Endothelial cell of umbilical vein (primary cell): ENCODE results near the gene TRAPPC10.

Experiments
- POLR2A ChIP-seq: IDR thresholded peaks from 2 replicates; pipeline ENCODE4 v1.6.1; 2012; ENCODE audit warnings: low read depth, mild to moderate bottlenecking, control low read depth, low read length
- TF ChIP-seq, protein P1 (sequence below), 2 donors: IDR thresholded peaks; 1 replicate in 1 of 2; 2 replicates in 1 of 2; pipeline ENCODE4 v1.5.1; 2011; ENCODE audit warnings: low read length in 2 of 2, mild to moderate bottlenecking in 2 of 2, moderate library complexity in 2 of 2, control low read depth in 1 of 2, inconsistent platforms in 1 of 2, low read depth in 1 of 2; ENCODE audit not compliant: insufficient read depth in 1 of 2; ENCODE audit errors: extremely low read depth in 1 of 2

DNA sequence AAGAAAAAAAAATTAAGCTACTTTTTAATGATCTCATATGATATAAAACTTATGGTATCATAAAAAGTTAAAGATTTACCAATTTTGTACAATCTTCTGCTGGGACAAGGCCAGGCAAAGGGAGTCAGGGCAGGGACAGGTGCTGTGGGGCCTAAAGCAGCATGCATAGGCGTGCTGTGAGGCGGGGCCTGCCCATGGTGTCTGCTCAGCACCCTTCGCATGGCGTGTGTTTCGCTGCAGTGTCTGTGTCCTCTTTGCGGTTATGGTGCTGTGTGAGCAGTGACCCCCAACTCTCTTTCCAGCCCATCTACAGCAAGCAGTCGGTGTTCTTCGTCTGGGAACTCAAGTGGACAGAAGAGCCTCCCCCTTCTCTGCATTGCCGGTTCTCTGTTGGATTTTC lies 81.7 kb downstream of the TRAPPC10 start:
- TF ChIP-seq, protein P1, sequence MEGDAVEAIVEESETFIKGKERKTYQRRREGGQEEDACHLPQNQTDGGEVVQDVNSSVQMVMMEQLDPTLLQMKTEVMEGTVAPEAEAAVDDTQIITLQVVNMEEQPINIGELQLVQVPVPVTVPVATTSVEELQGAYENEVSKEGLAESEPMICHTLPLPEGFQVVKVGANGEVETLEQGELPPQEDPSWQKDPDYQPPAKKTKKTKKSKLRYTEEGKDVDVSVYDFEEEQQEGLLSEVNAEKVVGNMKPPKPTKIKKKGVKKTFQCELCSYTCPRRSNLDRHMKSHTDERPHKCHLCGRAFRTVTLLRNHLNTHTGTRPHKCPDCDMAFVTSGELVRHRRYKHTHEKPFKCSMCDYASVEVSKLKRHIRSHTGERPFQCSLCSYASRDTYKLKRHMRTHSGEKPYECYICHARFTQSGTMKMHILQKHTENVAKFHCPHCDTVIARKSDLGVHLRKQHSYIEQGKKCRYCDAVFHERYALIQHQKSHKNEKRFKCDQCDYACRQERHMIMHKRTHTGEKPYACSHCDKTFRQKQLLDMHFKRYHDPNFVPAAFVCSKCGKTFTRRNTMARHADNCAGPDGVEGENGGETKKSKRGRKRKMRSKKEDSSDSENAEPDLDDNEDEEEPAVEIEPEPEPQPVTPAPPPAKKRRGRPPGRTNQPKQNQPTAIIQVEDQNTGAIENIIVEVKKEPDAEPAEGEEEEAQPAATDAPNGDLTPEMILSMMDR (IDR thresholded peaks at IDR 0.05; ENCODE audit: extremely low read depth in 1 of 2, insufficient read depth in 1 of 2, low read depth in 1 of 2, low read length in 2 of 2): no peak
- TF ChIP-seq POLR2A: no peak
